ENCODE results near the gene MAP2K5. TPM values are rescaled to one million over a fixed set of nuclear protein-coding genes. Genes with fewer than 3 reads are reported as not detected.

MAP2K5 gene
- total RNA-seq, 2 donors from 2014 or later = 7.4 to 10.2 TPM

DNA sequence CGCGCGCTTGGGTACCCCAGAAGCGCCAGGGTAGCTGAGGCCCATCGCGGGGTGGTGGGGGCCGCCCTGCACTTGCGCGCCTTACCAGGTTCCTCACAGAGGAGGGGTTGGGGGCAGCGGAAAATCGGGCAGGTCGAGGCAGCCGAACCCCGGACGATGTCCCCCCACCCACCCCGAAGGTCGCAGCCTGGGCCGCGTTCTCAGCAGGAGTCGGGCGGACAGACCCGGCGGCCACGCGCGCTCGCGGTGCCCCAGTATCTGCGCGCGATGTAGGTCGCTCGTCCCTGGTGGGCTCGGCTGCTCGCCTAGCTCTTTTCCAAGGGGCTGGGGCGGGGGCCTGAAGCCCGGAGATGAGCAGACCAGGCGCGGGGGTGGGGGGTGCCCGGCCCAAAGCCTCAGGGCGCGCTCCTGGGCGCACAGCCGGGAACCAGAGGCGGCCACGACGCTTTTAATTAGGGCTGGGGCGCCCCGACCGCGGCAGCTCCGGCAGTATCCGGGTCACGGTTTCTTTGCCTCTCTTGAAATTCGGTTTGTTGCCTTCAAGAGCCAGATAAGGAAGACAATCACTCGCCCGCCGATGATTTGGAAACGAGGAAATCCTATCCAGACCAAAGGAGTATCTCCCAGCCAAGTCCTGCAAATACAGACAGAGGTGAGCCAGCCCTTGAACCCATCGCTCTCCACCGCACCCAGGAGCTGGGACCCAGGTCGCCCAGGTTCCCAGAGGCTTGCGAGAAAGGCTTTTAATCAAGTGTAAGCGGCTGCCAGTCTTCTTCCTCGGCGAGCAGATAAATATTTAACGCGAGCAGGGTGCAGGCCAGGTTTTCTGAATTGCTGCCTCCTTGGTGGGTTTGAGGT, 287.4 kb downstream of the MAP2K5 start:
- H3K4me3 ChIP-seq = no peak overlapping the region
- ATAC-seq (ENCODE audit: insufficient number of reproducible peaks, low FRiP score, low read depth) (no peak), DNase-seq (ENCODE audit: low spot score) (no peak)
- peaks cover 41 to 62% of the 10 kb centered on the region in 2 donors for H3K4me1 ChIP-seq (ENCODE audit: control insufficient read depth in 1 of 2, low read depth in 2 of 2)
- peaks cover 50% of the 10 kb centered on the region for H3K27me3 ChIP-seq (replicated peaks; ENCODE audit: insufficient read depth)
- peak overlapping the region in 1 of 2 donors; percentile 1 for H3K27ac ChIP-seq
- H3K9me3 ChIP-seq = no peaks in the 10 kb centered on the region
- TF ChIP-seq, protein P1, sequence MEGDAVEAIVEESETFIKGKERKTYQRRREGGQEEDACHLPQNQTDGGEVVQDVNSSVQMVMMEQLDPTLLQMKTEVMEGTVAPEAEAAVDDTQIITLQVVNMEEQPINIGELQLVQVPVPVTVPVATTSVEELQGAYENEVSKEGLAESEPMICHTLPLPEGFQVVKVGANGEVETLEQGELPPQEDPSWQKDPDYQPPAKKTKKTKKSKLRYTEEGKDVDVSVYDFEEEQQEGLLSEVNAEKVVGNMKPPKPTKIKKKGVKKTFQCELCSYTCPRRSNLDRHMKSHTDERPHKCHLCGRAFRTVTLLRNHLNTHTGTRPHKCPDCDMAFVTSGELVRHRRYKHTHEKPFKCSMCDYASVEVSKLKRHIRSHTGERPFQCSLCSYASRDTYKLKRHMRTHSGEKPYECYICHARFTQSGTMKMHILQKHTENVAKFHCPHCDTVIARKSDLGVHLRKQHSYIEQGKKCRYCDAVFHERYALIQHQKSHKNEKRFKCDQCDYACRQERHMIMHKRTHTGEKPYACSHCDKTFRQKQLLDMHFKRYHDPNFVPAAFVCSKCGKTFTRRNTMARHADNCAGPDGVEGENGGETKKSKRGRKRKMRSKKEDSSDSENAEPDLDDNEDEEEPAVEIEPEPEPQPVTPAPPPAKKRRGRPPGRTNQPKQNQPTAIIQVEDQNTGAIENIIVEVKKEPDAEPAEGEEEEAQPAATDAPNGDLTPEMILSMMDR (IDR thresholded peaks at IDR 0.05) = no peak
- H3K36me3 ChIP-seq = no peaks in the 10 kb centered on the region

DNA sequence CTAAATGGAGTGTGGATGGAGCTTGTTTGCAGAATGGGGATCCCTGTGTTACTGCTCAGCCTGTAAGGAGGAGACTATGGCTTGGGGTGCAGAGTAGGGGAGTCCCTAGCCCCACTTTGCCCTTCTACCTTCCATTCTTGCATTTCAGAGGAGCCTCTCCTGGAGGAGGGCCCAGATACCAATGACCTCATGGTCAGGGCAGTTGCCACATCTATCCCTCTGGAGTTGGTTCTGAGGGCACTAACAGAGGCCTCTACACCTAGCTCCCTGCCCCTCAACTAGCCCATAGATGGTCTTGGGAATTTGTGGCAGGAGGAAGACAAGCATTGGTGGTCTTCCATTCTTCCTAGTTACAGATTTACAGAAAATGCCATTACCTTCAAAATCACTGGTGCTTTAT, 288.9 kb downstream of the MAP2K5 start:
- no peaks in the 10 kb centered on the region for H3K9me3 ChIP-seq
- no peak overlapping the region for H3K27ac ChIP-seq
- DNase-seq (ENCODE audit: low spot score) = no peak
- H3K4me3 ChIP-seq = no peak overlapping the region
- H3K4me1 ChIP-seq (ENCODE audit: control insufficient read depth in 1 of 2, low read depth in 2 of 2) = peaks cover 42 to 67% of the 10 kb centered on the region in 2 donors
- H3K36me3 ChIP-seq = no peaks in the 10 kb centered on the region
- TF ChIP-seq, protein P1 (IDR thresholded peaks at IDR 0.05) = no peak
- peaks cover 43% of the 10 kb centered on the region for H3K27me3 ChIP-seq (replicated peaks; ENCODE audit: insufficient read depth)
- no peak for ATAC-seq (ENCODE audit: insufficient number of reproducible peaks, low FRiP score, low read depth)

DNA sequence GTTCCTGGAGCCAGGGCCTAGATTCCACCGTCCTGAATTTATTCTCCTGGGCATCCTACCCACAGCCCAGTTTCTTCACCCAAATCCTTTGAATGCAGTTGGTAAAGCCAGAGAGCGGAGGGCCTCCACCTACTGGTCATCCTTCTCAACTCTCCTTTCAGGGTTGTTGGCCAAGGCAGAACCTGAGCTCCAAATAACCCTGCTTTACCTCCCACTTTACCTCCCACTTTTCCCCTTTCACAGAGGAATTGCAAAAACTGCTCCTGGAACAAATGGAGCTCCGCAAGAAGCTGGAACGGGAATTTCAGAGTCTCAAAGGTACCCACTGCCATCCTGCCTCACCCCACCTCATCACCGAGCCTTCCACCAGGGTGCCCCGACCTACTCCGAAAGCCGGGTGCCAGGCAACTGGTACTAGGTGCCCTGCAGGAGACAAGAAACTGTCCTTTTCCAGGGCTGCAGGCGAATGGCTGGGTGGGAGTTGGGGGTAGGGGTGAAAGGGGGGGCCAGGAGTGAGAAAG, 289.6 kb downstream of the MAP2K5 start:
- Histone ChIP-seq H3K9me3 (no peaks in the 10 kb centered on the region), H3K4me1 (ENCODE audit: control insufficient read depth in 1 of 2, low read depth in 2 of 2) (peaks cover 42 to 62% of the 10 kb centered on the region in 2 donors), H3K36me3 (no peaks in the 10 kb centered on the region), H3K27ac (peak overlapping the region in 1 of 2 donors; percentile 4), H3K27me3 (replicated peaks; ENCODE audit: insufficient read depth) (peaks cover 43% of the 10 kb centered on the region), H3K4me3 (no peak overlapping the region)
- DNase-seq (ENCODE audit: low spot score) = no peak
- ATAC-seq (ENCODE audit: insufficient number of reproducible peaks, low FRiP score, low read depth) = no peak
- TF ChIP-seq, protein P1 (IDR thresholded peaks at IDR 0.05) = no peak

DNA sequence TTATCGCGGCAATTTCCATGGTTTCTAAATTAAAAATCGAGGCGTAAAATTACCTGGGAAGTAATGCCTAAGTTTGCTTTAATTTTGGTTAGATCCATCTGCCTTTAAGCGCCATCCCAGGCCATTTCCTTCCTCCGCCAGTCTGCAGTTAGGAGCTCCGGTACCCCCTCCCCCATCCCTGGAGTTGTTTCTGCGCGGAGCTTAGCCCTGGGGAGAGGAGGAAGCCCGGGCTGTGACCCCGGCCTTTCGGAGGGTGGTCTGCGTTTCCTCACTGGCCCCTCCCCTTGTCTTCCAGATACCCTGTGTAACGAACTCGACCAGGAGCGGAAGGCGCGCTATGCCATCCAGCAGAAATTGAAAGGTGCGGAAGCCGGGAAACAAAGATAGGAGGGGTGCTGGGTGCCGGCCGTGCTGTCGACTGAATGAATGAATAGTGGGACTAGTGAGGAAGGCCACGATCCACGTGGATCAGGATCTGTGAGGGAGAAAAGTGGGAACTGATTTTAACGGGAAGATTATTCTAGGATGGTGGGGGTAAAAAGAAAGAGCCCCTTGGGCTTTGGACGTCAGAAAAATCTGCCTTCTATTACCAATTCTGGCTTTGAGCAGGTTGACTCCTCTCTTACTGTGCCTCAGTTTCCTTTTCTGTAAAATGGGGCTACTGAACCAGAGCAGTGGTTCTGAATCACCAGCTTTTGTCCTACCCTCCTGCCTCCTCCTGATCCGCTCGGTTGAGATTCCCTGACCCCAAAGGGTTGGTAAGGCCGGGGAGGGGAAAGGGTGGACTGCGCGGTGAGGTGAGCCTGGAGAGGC, 290.6 kb downstream of the MAP2K5 start:
- ATAC-seq (ENCODE audit: insufficient number of reproducible peaks, low FRiP score, low read depth) (no peak), DNase-seq (ENCODE audit: low spot score) (no peak)
- TF ChIP-seq, protein P1 (IDR thresholded peaks at IDR 0.05) = no peak
- peak overlapping the region; percentile 66 for H3K4me3 ChIP-seq
- H3K27me3 ChIP-seq (replicated peaks; ENCODE audit: insufficient read depth) = peaks cover 43% of the 10 kb centered on the region
- H3K4me1 ChIP-seq (ENCODE audit: control insufficient read depth in 1 of 2, low read depth in 2 of 2) = peaks cover 37 to 53% of the 10 kb centered on the region in 2 donors
- no peaks in the 10 kb centered on the region for H3K36me3 ChIP-seq
- H3K9me3 ChIP-seq = no peaks in the 10 kb centered on the region
- peak overlapping the region in 1 of 2 donors; percentile 53 for H3K27ac ChIP-seq
